NK-92 treated with Interleukin-12 subunit alpha and Interleukin-12 subunit beta, amount 100 ng/mL, for 24 hours (cell line): ENCODE measurements around the gene CCDC110.

Source experiments
- DNase-seq: peaks from one replicate; lab custom pipeline; 2025; lab: John Stamatoyannopoulos, UW

The CCDC110 gene

GRCh38 chr4:185472103-185472542 is 590 bp upstream of the CCDC110 start:
- no peak for DNase-seq

DNA sequence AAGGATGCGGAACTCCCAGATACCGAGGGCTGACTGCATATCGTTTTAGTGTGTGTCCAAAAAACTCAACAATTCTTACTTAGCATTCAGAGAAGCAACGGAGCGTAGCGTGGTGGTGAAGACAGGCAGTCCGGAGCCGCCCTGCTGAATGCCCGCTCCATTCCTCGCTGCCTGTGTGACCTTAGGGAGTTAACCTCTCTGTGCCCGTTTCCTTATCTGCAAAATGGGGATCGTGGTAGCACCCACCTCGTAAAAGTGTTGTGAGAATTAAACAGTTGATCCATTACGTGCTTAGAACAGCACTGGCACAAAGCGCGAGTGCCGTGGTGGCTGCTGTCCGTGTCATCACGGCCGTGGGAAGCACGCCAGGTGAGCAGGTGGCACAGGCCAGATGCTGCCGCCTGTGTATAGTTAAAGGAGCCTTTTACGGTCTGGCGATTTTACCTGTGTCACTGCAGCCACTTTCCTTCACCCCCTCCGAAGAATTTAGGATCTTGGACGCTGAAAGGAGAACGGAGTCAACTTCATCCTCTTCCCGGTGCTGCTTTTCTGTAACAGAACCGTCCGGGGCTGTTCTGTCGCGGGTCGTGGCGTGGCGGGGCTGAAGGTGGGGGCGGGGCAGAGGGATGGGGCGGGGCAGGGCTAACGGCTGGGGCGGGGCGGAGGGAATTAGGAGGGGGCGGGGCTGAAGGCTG is 885 bp downstream of the CCDC110 start:
- no peak for DNase-seq

GRCh38 chr4:185469580-185470154 is 1.9 kb downstream of the CCDC110 start:
- no peak for DNase-seq

DNA sequence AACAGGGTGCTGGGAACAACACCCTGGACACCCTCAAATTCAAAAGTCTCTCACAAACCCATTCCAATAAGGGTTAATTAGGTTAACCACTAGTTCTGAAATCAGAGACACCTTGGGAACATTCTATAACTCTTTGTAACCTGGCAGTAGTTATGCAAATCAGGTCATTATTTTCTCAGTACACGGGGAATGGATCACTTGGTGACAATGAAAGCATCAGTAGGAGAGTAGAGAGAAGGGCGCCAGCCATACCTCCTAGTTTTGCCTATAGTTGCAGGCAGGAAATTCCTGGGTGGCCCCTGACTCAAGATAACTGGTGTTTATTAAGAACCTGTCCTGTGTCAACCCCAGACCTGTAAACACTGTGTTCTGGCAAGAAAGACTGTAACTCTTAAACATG is 2.5 kb downstream of the CCDC110 start:
- DNase-seq = no peak

GRCh38 chr4:185467991-185468390 is 3.5 kb downstream of the CCDC110 start:
- no peak for DNase-seq

DNA sequence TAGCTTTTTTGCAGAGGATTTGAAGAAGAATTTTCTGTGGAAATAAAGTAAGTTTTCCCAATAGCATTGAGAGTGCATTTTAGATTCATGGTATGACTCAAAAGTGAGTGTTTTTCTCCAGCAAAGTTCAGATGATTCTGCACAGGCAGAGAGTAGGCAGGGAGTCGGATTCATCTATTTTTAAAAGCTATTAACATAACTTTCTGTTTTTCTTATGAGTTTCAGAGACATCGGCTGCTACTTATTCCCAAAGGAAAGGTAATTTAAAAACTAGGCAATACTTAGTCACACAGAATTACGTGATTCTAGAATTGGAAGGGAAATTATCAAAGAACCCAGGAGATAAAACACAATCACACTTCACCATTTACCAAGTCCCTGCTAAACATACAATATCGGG is 4.4 kb downstream of the CCDC110 start:
- DNase-seq = no peak

GRCh38 chr4:185465707-185466106 is 5.8 kb downstream of the CCDC110 start:
- no peak for DNase-seq

DNA sequence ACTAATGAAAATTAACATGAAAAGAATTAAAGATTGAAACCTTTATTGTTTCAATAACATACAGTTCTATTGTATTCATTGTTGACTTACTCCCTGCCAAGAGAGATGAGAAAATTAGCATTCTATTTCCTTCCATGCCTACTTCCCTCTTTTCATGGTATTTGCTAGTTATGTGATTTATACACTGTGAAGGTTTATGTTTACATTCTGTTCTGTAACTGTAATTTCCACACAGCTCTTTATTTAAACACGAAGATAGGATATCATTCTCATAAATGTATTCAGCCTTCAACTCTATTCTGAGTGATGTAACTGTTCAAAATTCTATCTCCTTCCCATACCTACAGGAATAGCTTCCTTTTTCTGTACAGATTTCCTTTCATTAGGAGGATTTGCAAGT is 6.6 kb downstream of the CCDC110 start:
- DNase-seq = no peak

DNA sequence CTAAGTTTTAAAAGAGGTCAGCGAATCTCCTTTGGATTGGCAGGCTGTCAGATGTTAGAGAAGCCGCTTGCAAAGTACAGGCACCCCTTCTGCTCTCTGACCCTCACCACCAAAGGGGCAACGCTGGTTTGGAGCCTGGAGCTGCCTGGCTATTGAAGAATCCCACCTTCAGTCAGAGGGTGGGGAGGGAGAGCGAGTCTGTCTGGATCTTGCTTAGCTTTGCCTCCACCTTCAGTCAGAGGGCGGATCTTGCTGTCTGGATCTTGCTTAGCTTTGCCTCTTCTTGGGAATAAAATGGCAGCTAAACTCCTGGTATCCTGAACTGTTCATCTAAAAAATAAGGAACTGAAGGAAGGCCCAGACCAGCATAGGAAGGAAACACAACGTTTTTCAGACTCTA is 7.3 kb downstream of the CCDC110 start:
- DNase-seq = no peak

GRCh38 chr4:185463541-185463940 is 8.0 kb downstream of the CCDC110 start:
- DNase-seq = no peak

DNA sequence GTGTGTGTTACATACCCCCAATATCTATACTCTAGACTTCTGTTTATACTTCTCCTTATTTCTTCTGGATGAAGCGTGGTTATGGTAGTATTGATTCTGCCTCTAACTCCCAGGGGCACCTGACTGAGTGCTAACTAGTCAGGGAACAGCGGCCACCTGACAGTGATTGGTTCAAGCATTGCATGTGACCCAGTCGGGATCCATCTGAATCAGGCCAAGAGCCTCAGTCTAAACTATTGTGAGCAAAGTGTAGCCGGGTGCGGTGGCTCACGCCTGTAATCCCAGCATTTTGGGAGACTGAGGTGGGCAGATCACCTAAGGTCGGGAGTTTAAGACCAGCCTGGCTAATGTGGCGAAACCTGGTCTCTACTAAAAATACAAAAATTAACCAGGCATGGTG is 10.0 kb downstream of the CCDC110 start:
- DNase-seq = no peak

DNA sequence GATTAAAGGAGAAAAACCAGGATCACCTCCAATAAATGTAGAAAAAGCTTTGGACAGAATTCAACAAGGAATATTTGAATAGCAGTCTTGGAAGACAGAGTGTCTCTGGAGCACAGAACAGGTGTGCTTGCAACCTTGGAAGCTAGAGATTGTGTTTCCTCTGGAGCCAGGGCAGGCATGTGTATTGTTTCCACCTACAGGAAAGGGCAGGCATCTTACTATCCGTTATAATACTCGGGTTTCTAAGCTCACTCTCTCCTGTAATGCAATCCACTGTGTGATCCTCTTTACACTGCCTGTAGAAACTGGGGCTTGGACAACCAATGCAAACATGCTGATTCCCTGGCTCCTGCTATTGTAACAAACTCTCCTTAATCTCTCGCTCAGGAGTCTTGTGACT is 14.4 kb downstream of the CCDC110 start:
- no peak for DNase-seq

- DNase-seq = no peak
Measured at GRCh38 chr4:185456131-185456530, 15.4 kb downstream of the CCDC110 start.

DNA sequence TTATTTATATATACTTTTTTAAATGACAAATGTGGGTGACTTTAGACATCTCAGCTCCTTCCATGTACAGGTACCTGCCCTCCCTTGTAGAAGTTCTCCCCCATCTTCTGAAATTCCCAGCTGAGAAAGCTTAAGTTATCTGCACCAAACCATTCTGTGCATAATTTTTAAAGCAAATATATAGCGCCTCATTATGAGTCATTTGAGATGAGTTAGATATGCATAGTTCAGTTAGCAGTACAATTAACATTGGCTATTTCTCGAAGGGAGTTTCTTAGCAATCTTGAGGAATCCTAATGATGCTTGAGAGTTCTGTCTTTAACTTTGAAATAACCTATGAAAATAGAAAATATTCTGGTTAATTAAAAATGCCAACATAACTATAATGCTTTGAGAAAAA is 26.3 kb downstream of the CCDC110 start:
- DNase-seq = no peak

DNA sequence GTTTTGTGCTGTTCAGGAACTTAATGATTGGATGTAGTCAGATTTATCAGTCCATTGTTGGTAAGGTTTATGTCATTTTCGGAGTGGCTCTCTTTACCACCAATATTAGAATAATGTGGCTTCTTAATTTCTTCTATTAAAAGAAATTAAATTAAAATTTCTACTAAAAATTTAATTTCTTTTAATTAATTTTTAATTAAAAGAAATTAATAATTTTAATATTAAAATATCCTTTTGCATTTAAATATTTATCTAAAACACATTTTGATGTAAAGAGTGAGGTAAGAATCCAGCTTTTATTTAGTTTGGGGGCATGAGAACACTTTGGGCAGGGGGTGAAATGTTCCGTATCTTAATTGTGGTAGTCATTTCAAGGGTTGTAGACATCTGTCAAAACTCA is 30.1 kb downstream of the CCDC110 start:
- DNase-seq = no peak

- no peak for DNase-seq
Measured at GRCh38 chr4:185437809-185438208, 33.7 kb downstream of the CCDC110 start.

DNA sequence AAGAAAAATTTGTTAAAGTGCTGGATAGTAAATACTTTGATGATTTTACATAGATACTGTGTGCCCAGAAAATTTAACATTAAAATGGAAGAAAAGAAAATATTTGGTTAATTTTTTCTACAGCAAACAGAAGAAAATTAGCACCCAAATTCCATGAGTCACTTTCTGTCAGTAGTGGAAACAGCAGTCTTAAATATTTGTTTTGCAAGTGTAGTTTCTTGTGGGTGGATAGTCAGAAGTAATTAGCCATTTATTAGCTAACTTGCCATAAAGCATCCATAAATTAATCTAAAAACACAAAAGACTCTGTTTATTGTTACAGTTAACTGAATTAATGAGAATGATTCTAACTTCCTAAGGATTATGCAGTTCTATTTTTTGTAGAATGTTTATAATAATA is 36.1 kb downstream of the CCDC110 start:
- DNase-seq = no peak

GRCh38 chr4:185429660-185430059 is 41.9 kb downstream of the CCDC110 start:
- DNase-seq = no peak

GRCh38 chr4:185426960-185427688 is 44.4 kb downstream of the CCDC110 start:
- DNase-seq = no peak

DNA sequence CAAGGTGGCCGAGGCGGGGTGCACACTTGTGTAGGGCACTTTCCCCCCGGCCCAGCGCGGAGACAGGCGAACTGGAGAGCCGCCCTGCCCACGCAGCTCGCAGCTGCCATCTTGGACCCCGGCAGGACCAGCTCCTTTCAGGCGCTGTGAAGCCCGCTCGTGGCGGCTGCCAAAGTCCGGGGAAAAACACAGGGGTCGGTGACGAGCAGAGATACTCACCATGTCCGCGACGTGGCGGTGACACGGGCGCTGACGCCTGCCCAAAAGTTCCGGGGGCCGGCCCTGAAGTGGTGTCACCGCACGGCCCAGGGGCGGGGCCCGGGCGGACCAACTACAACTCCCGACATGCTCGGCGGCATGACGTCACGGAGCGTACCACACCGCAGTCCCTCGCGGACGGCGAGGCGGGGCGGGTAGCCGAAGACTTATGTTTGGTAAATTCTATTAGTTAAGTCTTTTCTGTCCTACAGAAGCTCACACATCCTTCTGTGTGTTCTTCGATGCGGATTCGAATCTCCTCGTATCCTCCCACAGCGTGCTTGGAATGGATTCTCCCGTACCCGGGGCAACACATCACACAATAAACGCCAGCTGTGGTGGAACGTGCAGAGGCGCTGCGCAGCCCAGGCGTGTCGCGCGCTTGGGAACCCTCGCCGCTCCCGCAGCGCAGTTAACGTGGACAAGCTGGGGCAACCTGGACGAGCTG is 45.7 kb downstream of the CCDC110 start, which contains the start of gene UFSP2:
UFSP2 (minus strand) TSS at position 318 of the 706 bp plus-strand sequence; CDS start at position 222, 96 bp downstream.
- peak; percentile 78 for DNase-seq

- DNase-seq = no peak
Measured at GRCh38 chr4:185424905-185425646, 46.5 kb downstream of the CCDC110 start.
